Uterus (tissue), 2 donors: ENCODE measurements around the gene CHMP1A.

ENCODE experiments used
- CTCF ChIP-seq, 4 experiments: fragments of 200-600 bp in 2 of 4; fragments of 450-650 bp in 2 of 4; sonication (generic) in 2 of 4; IDR thresholded peaks; one replicate each; pipeline ENCODE4 v1.5.1; 2016 to 2019; ENCODE audit warnings: antibody characterized with exemption in 4 of 4, mild to moderate bottlenecking in 2 of 4, moderate library complexity in 1 of 4
- POLR2A ChIP-seq, 2 donors: fragments of 450-650 bp; IDR thresholded peaks; one replicate each; pipeline ENCODE4 v1.6.1; 2016; ENCODE audit warnings: antibody characterized with exemption in 2 of 2, mild to moderate bottlenecking in 1 of 2, moderate library complexity in 1 of 2

GRCh38 chr16:89612415-89613166 lies 44.9 kb downstream of the CHMP1A start:
- TF ChIP-seq CTCF (IDR thresholded peaks at IDR 0.05), result no peak
- no peak for TF ChIP-seq POLR2A (IDR thresholded peaks at IDR 0.05)
